WTC11 (cell line): ENCODE data around the gene KCNIP1.

Experiments
- FOXJ3 ChIP-seq: sonication (generic); formaldehyde crosslinking; IDR thresholded peaks from 2 replicates; pipeline ENCODE4 v1.9.0; 2021; ENCODE audit warnings: missing genetic modification reagents, mild to moderate bottlenecking, borderline replicate concordance
- ZNF232 ChIP-seq: sonication (generic); formaldehyde crosslinking; IDR thresholded peaks from 2 replicates; pipeline ENCODE4 v1.8.0; 2022; ENCODE audit warnings: mild to moderate bottlenecking, missing genetic modification reagents
- TF ChIP-seq, protein P1 (sequence below): sonication (generic); formaldehyde crosslinking; IDR thresholded peaks from 2 replicates; pipeline ENCODE4 v1.8.1; 2023; ENCODE audit warnings: mild to moderate bottlenecking, missing genetic modification reagents, moderate library complexity
- TF ChIP-seq, protein P2 (sequence below): fragments of 200-600 bp; IDR thresholded peaks from 2 replicates; pipeline ENCODE4 v1.8.0; 2022; ENCODE audit warnings: antibody characterized with exemption

GRCh38 chr5:170554521-170555267 lies 50.9 kb downstream of the KCNIP1 start:
- no peak for TF ChIP-seq ZNF232 (CRISPR knock-in tag)
- TF ChIP-seq, protein P1, sequence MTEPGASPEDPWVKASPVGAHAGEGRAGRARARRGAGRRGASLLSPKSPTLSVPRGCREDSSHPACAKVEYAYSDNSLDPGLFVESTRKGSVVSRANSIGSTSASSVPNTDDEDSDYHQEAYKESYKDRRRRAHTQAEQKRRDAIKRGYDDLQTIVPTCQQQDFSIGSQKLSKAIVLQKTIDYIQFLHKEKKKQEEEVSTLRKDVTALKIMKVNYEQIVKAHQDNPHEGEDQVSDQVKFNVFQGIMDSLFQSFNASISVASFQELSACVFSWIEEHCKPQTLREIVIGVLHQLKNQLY (CRISPR knock-in tag) = no peak
- no peak for TF ChIP-seq FOXJ3
- TF ChIP-seq, protein P2, sequence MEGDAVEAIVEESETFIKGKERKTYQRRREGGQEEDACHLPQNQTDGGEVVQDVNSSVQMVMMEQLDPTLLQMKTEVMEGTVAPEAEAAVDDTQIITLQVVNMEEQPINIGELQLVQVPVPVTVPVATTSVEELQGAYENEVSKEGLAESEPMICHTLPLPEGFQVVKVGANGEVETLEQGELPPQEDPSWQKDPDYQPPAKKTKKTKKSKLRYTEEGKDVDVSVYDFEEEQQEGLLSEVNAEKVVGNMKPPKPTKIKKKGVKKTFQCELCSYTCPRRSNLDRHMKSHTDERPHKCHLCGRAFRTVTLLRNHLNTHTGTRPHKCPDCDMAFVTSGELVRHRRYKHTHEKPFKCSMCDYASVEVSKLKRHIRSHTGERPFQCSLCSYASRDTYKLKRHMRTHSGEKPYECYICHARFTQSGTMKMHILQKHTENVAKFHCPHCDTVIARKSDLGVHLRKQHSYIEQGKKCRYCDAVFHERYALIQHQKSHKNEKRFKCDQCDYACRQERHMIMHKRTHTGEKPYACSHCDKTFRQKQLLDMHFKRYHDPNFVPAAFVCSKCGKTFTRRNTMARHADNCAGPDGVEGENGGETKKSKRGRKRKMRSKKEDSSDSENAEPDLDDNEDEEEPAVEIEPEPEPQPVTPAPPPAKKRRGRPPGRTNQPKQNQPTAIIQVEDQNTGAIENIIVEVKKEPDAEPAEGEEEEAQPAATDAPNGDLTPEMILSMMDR = no peak
